HG03025 (cell line): ENCODE data around the gene MAP1S.
A peak's percentile ranks its signal among the peaks of the same experiment; 100 is the strongest.

Experiments used
- ATAC-seq: cut with Tn5 transposase; IDR thresholded peaks from one replicate; pipeline ENCODE4 v1.9.1; 2021; ENCODE audit warnings: mild to moderate bottlenecking, moderate library complexity; ENCODE audit not compliant: unreplicated experiment, low FRiP score

MAP1S gene

GRCh38 chr19:17718947-17719711 is at the start of gene MAP1S:
Gene MAP1S (plus strand): TSS chr19:17719480. CDS start chr19:17719503, 23 bp downstream.
- peak; percentile 72 for ATAC-seq

GRCh38 chr19:17671906-17672305 is 47.4 kb upstream of the MAP1S start:
- no peak for ATAC-seq

GRCh38 chr19:17673937-17674799 is 45.1 kb upstream of the MAP1S start:
- ATAC-seq = no peak

- ATAC-seq = no peak
These were observed 43.0 kb upstream of the MAP1S start for GRCh38 chr19:17676295-17676694.

GRCh38 chr19:17677002-17677401 is 42.3 kb upstream of the MAP1S start:
- no peak for ATAC-seq

- ATAC-seq = no peak
These were observed 40.4 kb upstream of the MAP1S start for GRCh38 chr19:17678836-17679235.

- ATAC-seq = no peak
These were observed 39.6 kb upstream of the MAP1S start for GRCh38 chr19:17679526-17680229.

GRCh38 chr19:17680230-17680722 is 39.0 kb upstream of the MAP1S start:
- ATAC-seq = no peak

- ATAC-seq = no peak
These were observed 37.7 kb upstream of the MAP1S start for GRCh38 chr19:17681505-17682125.

- no peak for ATAC-seq
These were observed 37.0 kb upstream of the MAP1S start for GRCh38 chr19:17682273-17682672.

- no peak for ATAC-seq
These were observed 36.2 kb upstream of the MAP1S start for GRCh38 chr19:17683078-17683477.

GRCh38 chr19:17684256-17684655 is 35.0 kb upstream of the MAP1S start:
- ATAC-seq = no peak

GRCh38 chr19:17685451-17686022 is 33.7 kb upstream of the MAP1S start:
- no peak for ATAC-seq

- no peak for ATAC-seq
These were observed 33.2 kb upstream of the MAP1S start for GRCh38 chr19:17686023-17686521.

- no peak for ATAC-seq
These were observed 32.7 kb upstream of the MAP1S start for GRCh38 chr19:17686592-17687024.

- ATAC-seq = no peak
These were observed 32.0 kb upstream of the MAP1S start for GRCh38 chr19:17687141-17687856.

- no peak for ATAC-seq
These were observed 31.2 kb upstream of the MAP1S start, which contains the start of gene UNC13A for GRCh38 chr19:17687857-17688784. Gene UNC13A (minus strand): TSS chr19:17688354. CDS start chr19:17688199, 155 bp downstream.
